AG04449 (cell line): ENCODE measurements around the gene DCBLD1.
A peak's percentile ranks its signal among the peaks of the same experiment; 100 is the strongest.

Source experiments
- CTCF ChIA-PET: fragments of 350-600 bp; formaldehyde crosslinking; extraction: SDS; loops from one replicate; lab custom pipeline; 2021; ENCODE audit warnings: antibody characterized with exemption; lab: Yijun Ruan, JAX
- POLR2A ChIA-PET: fragments of 400-600, 350-600 bp; formaldehyde crosslinking; extraction: SDS; loops from one replicate; lab custom pipeline; 2020; ENCODE audit warnings: antibody characterized with exemption, inconsistent platforms; lab: Yijun Ruan, JAX
- DNase-seq: peaks from one replicate; pipeline ENCODE4 v3.0.0-alpha.2; 2010; ENCODE audit warnings: low read depth, low spot score
- H3K4me3 ChIP-seq: 2 replicates; pipeline ENCODE4 v1.5.1; 2011; ENCODE audit warnings: low read depth, mild to moderate bottlenecking, control low read depth, low read length
- TF ChIP-seq, protein P1 (sequence below): IDR thresholded peaks from one replicate; pipeline ENCODE4 v1.5.1; 2011; ENCODE audit warnings: mild to moderate bottlenecking, moderate library complexity, low read length, control low read depth, inconsistent platforms; ENCODE audit not compliant: insufficient read depth; ENCODE audit errors: missing control alignments

DCBLD1 gene

DNA sequence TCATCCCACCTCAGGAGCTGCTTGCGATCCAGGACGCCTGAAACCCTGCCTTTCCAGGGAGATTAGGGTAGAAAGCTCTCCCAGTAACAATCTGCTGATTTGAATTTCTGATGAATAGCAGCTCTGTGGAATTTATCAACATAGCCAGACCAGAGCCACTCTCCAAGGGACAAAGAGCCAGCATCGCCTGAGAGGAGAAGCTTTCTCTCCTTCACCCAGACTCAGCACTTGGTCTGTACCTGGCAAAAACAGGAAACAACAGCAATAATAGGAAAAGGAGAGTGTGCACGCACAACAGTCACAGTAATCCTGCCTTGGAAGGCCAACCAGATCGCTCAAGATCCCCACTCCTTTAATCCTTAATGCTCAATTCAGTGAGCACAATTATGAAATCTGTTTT is 34.5 kb upstream of the DCBLD1 start:
- CTCF ChIA-PET: interaction anchor here (1.1 to 8.7 kb wide), 4 partner anchors 9 to 155 kb away, joined by 3 to 205 read pairs (median 8); partner anchors contain the start of gene GOPC
- POLR2A ChIA-PET: interaction anchor here (0.6 to 2.9 kb wide), 2 partner anchors 48 to 154 kb away, joined by 3 to 13 read pairs; partner anchors contain the start of gene GOPC

DNA sequence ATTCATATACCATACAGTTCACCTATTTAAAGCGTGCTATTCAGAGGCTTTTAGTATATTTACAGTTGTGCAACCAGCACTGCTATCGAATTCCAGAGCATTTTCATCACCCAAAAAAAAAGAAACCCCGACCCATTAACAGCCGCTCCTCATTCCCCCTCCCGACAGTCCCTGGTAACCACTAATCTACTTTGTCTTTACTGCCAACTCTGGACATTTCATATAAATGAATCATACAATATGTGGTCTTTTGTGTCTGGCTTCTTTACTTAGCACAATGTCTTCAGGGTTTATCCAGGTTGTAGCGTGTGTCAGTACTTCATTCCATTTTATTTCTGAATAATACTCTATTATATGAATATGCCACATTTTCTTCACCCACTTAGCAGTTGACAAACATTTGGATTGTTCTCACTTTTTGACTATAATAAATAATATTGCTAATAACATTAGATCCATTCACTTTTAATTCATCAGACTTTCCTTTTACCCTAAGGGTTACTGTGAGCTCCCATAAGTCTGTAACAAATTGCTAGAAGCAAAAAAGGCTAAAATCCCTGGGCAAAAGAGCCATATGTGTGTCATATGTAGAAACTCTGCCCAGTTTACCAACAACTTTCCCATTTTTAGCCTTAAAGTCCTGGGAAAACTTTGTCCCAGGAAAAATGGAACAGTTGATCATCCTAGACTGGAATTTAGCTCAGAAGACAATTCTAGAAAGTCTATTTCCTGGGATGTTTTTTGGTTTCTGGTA is 33.6 kb upstream of the DCBLD1 start:
- CTCF ChIA-PET: interaction anchor here (0.8 to 8.7 kb wide), 39 partner anchors 8 to 239 kb away, joined by 3 to 273 read pairs (median 7); partner anchors contain the start of gene GOPC
- TF ChIP-seq, protein P1, sequence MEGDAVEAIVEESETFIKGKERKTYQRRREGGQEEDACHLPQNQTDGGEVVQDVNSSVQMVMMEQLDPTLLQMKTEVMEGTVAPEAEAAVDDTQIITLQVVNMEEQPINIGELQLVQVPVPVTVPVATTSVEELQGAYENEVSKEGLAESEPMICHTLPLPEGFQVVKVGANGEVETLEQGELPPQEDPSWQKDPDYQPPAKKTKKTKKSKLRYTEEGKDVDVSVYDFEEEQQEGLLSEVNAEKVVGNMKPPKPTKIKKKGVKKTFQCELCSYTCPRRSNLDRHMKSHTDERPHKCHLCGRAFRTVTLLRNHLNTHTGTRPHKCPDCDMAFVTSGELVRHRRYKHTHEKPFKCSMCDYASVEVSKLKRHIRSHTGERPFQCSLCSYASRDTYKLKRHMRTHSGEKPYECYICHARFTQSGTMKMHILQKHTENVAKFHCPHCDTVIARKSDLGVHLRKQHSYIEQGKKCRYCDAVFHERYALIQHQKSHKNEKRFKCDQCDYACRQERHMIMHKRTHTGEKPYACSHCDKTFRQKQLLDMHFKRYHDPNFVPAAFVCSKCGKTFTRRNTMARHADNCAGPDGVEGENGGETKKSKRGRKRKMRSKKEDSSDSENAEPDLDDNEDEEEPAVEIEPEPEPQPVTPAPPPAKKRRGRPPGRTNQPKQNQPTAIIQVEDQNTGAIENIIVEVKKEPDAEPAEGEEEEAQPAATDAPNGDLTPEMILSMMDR: no peak
- POLR2A ChIA-PET: interaction anchor here (1.4 to 2.9 kb wide), 2 partner anchors 8 to 153 kb away, joined by 4 to 13 read pairs; partner anchors contain the start of gene GOPC
- H3K4me3 ChIP-seq: no peak overlapping the region; the same call in 1 of the 2 replicates
- DNase-seq: peak; percentile 86

More for the DNA sequence above, 34.5 kb upstream of the DCBLD1 start:
- TF ChIP-seq, protein P1: no peak
- H3K4me3 ChIP-seq: no peak overlapping the region
- no peak for DNase-seq

DNA sequence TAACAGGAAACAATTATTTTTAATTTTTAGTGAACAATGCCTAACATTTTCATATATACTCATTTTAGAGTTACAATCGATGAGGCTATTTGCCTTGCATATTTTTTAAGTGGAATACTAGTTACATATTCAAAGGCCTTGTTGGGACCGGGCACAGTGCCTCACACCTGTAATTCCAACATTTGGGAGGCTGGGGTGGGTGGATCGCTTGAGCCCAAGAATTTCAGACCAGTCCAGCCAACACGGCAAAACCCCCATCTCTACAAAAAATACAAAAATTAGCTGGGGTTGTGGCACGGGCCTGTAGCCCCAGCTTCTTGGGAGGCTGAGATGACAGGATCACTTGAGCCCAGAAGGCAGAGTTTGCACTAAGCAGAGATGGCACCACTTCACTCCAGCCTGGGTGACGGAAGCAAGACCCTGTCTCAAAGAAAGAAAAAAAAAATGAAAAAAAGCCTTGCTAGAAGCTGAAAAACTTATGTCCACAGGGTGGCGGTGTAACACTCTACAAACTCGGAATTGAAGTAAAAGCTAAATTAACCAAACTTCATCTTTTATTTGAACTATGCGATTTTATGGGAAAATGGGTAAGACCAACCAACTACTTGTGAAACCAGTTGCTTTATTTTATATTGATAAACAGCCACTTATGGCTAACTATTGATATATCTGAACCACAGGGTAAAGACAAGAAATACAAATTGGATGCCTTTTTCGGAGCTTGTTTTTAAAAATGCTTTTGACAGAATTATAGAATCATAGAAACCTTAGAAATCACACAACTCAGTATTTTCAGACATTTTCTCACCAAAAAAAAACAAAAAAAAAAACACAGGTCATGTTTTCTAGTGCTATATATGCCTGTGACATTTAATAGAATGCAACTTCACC is 32.7 kb upstream of the DCBLD1 start:
- CTCF ChIA-PET: interaction anchor here (0.6 to 8.7 kb wide), 54 partner anchors 8 to 766 kb away, joined by 3 to 273 read pairs (median 5); partner anchors contain the start of gene GOPC
- DNase-seq: no peak
- POLR2A ChIA-PET: interaction anchor here (0.7 to 2.9 kb wide), 6 partner anchors 9 to 158 kb away, joined by 3 to 13 read pairs (median 4); partner anchors contain the start of gene GOPC
- H3K4me3 ChIP-seq: no peak overlapping the region
- TF ChIP-seq, protein P1: peak; percentile 36

DNA sequence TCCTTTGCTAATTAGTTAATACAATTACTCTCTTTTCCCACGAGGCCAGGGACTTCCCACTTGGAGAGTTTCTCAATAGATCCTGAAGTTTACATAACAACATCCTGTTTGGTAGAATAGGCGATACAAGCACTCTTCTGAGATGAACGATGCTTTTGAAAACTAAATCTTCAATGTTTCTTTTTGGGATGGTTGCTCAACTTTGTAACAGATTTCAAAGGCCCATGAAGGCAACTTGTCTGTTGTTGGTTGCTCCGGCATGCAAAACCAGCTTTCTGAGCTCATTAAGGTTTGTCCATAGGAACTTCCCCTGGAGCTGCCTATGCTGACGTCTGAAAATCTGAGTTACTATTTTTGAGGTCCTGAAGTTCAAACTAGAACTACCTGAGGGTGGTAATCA is 30.8 kb upstream of the DCBLD1 start:
- POLR2A ChIA-PET: no interaction called here
- H3K4me3 ChIP-seq: no peak overlapping the region
- DNase-seq: no peak
- CTCF ChIA-PET: interaction anchor here (0.6 to 8.7 kb wide), 4 partner anchors 13 to 152 kb away, joined by 3 to 273 read pairs (median 104); partner anchors contain the start of gene GOPC
- TF ChIP-seq, protein P1: no peak

DNA sequence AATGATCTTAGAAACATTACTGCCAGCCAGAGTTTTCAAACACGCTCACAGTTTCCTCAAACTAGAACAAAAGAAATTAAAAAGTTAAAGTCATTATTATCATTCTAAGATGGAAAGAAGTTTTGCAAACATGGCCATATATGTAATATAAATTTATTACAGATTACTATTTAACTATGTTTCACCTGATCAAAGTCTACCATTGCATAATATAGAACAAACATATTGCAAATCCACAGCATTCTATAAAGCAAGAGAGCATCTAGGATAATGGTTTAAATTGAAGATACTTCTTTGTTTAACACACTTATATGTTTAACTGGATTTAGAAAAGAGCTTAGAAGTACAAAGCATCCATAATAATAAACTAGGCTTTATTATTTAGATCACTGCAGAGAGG is 26.2 kb upstream of the DCBLD1 start:
- CTCF ChIA-PET: interaction anchor here (1.2 to 8.7 kb wide), 7 partner anchors 7 to 149 kb away, joined by 4 to 205 read pairs (median 5); partner anchors contain the start of gene GOPC

More for the DNA sequence above, 26.2 kb upstream of the DCBLD1 start:
- POLR2A ChIA-PET: interaction anchor here (1.3 kb wide), 1 partner anchor 146 kb away, joined by 3 read pairs; the partner anchor contains the start of gene GOPC
- H3K4me3 ChIP-seq: no peak overlapping the region
- no peak for DNase-seq
- TF ChIP-seq, protein P1: no peak
